PC-9 (cell line): ENCODE results near the gene PANX2. TPM values are rescaled to one million over a fixed set of nuclear protein-coding genes. Genes with fewer than 3 reads are reported as not detected.

Experiments used
- BruUV-seq: library from RNA; stranded (reverse); fragments of 400-500 nt; replicated peaks from 2 replicates; lab custom pipeline; 2021; lab: Mats Ljungman, UMichigan
- CTCF ChIA-PET: fragments of 300-600 bp; sonication (Branson Sonifier 250); formaldehyde crosslinking; loops from one replicate; lab custom pipeline; 2022; ENCODE audit warnings: antibody characterized with exemption; lab: Charles Lee
- POLR2A ChIA-PET: fragments of 300-600 bp; sonication (Branson Sonifier 250); formaldehyde crosslinking; loops from one replicate; lab custom pipeline; 2022; ENCODE audit warnings: antibody characterized with exemption; ENCODE audit not compliant: unreplicated experiment; lab: Charles Lee
- DNase-seq, 2 experiments: peaks; one replicate each; pipeline versions ENCODE4 v3.0.0 to v3.0.0-alpha.2; 2015 to 2022; ENCODE audit warnings: mixed read lengths in 1 of 2
- H2AFZ ChIP-seq: fragments of 200-600 bp; sonication (generic); 2 replicates; pipeline ENCODE4 v1.8.1; 2017; ENCODE audit warnings: antibody characterized with exemption
- H3F3A ChIP-seq: fragments of 200-600 bp; sonication (generic); 2 replicates; pipeline ENCODE4 v1.8.1; 2017; ENCODE audit warnings: antibody characterized with exemption, mild to moderate bottlenecking, low read depth; ENCODE audit not compliant: insufficient read depth
- H3K27ac ChIP-seq: fragments of 200-600 bp; sonication (generic); 2 replicates; pipeline ENCODE4 v1.6.1; 2016; ENCODE audit warnings: mixed run types
- H3K27me3 ChIP-seq: fragments of 200-600 bp; sonication (generic); 2 replicates; pipeline ENCODE4 v1.6.1; 2016; ENCODE audit warnings: low read depth, mixed run types; ENCODE audit not compliant: insufficient read depth
- H3K36me3 ChIP-seq: fragments of 200-600 bp; sonication (generic); 2 replicates; pipeline ENCODE4 v1.6.1; 2016; ENCODE audit warnings: low read depth, mixed run types
- H3K4me1 ChIP-seq: fragments of 200-600 bp; sonication (generic); replicated peaks from 2 replicates; pipeline ENCODE4 v1.6.1; 2016; ENCODE audit warnings: mixed run types; ENCODE audit not compliant: insufficient read depth
- H3K4me2 ChIP-seq: fragments of 200-600 bp; sonication (generic); 2 replicates; pipeline ENCODE4 v1.6.1; 2017; ENCODE audit warnings: mixed run types
- H3K4me3 ChIP-seq: fragments of 200-600 bp; sonication (generic); 2 replicates; pipeline ENCODE4 v1.6.1; 2016; ENCODE audit warnings: mixed run types
- H3K79me2 ChIP-seq: fragments of 200-600 bp; sonication (generic); 2 replicates; pipeline ENCODE4 v1.6.1; 2017; ENCODE audit warnings: low read depth, mixed run types
- H3K9me2 ChIP-seq: fragments of 200-600 bp; sonication (generic); 2 replicates; pipeline ENCODE4 v1.8.1; 2017; ENCODE audit warnings: mild to moderate bottlenecking; ENCODE audit not compliant: insufficient read depth
- H3K9me3 ChIP-seq: fragments of 200-600 bp; sonication (generic); 2 replicates; pipeline ENCODE4 v1.8.1; 2016; ENCODE audit warnings: low read depth; ENCODE audit not compliant: insufficient read depth
- H4K20me1 ChIP-seq: fragments of 200-600 bp; sonication (generic); 2 replicates; pipeline ENCODE4 v1.8.1; 2017; ENCODE audit not compliant: insufficient read depth
- CTCF ChIP-seq: fragments of 200-600 bp; sonication (generic); conservative IDR thresholded peaks from 2 replicates; pipeline ENCODE4 v1.6.1; 2017; ENCODE audit warnings: mixed run types, antibody characterized with exemption, mild to moderate bottlenecking, moderate library complexity
- EZH2 ChIP-seq: fragments of 200-600 bp; sonication (generic); IDR thresholded peaks from 2 replicates; pipeline ENCODE4 v1.8.0; 2017; ENCODE audit warnings: antibody characterized with exemption, low read depth
- intact Hi-C: fragments of 100-400 bp; cut with micrococcal nuclease; formaldehyde crosslinking; loops from one replicate; pipeline ENCODE4 v1.10.0; 2022; ENCODE audit not compliant: unreplicated experiment
- total RNA-seq: library from RNA; stranded (reverse); gene quantifications from 2 replicates; pipeline ENCODE4 v1.2.3, GENCODE V29; 2021

The PANX2 gene
- total RNA-seq, 1 experiment from 2014 or later = 51.7 TPM

GRCh38 chr22:50151571-50152537, 18.7 kb upstream of the PANX2 start:
- Histone ChIP-seq H3K27me3 (peaks cover 4% of the 10 kb centered on the region; the same call in 1 of the 2 replicates), H3K79me2 (no peaks in the 10 kb centered on the region), H3K4me2 (no peak overlapping the region), H3K27ac (no peak overlapping the region), H3F3A (peaks cover 11% of the 10 kb centered on the region), H4K20me1 (no peaks in the 10 kb centered on the region), H3K9me2 (no peaks in the 10 kb centered on the region), H3K4me1 (no peaks in the 10 kb centered on the region), H3K4me3 (no peak overlapping the region), H2AFZ (no peak overlapping the region), H3K36me3 (no peaks in the 10 kb centered on the region), H3K9me3 (no peaks in the 10 kb centered on the region)
- no TSS peak for BruUV-seq
- intact Hi-C loops = no loop called here
- peak in 1 of 2 experiments; percentile 16 for DNase-seq
- TF ChIP-seq CTCF (no peak), EZH2 (no peak)
- POLR2A ChIA-PET = no interaction called here
- CTCF ChIA-PET = no interaction called here

- peak in 1 of 2 experiments; percentile 32 for DNase-seq
- no peak overlapping the region for H2AFZ ChIP-seq
- TF ChIP-seq EZH2 (no peak), CTCF (no peak)
- BruUV-seq = no TSS peak
- H3K27me3 ChIP-seq = peaks cover 11% of the 10 kb centered on the region; the same call in 1 of the 2 replicates
- peaks cover 8% of the 10 kb centered on the region for H3F3A ChIP-seq
- H3K9me2 ChIP-seq = no peaks in the 10 kb centered on the region
- no peaks in the 10 kb centered on the region for H3K36me3 ChIP-seq
- intact Hi-C loops = no loop called here
- H3K4me1 ChIP-seq = no peaks in the 10 kb centered on the region
- no peak overlapping the region for H3K4me2 ChIP-seq
- ChIA-PET CTCF (no interaction called here), POLR2A (no interaction called here)
- H3K4me3 ChIP-seq = no peak overlapping the region
- no peaks in the 10 kb centered on the region for H3K79me2 ChIP-seq
- no peaks in the 10 kb centered on the region for H3K9me3 ChIP-seq
- no peak overlapping the region for H3K27ac ChIP-seq
- H4K20me1 ChIP-seq = no peaks in the 10 kb centered on the region
Measured at GRCh38 chr22:50153056-50153755, 17.3 kb upstream of the PANX2 start.

- no peaks in the 10 kb centered on the region for H3K4me1 ChIP-seq
- ChIA-PET CTCF (no interaction called here), POLR2A (no interaction called here)
- peaks cover 16% of the 10 kb centered on the region; the same call in 1 of the 2 replicates for H3K27me3 ChIP-seq
- H3F3A ChIP-seq = peaks cover 3% of the 10 kb centered on the region
- BruUV-seq = no TSS peak
- no peak overlapping the region for H3K4me2 ChIP-seq
- no peaks in the 10 kb centered on the region for H3K9me3 ChIP-seq
- no peaks in the 10 kb centered on the region for H3K9me2 ChIP-seq
- TF ChIP-seq CTCF = no peak
- TF ChIP-seq EZH2 = no peak
- intact Hi-C loops = no loop called here
- no peaks in the 10 kb centered on the region for H3K36me3 ChIP-seq
- H3K79me2 ChIP-seq = no peaks in the 10 kb centered on the region
- H4K20me1 ChIP-seq = no peaks in the 10 kb centered on the region
- H2AFZ ChIP-seq = no peak overlapping the region
- no peak overlapping the region for H3K4me3 ChIP-seq
- no peak overlapping the region for H3K27ac ChIP-seq
- peak in 1 of 2 experiments; percentile 16 for DNase-seq
Measured at GRCh38 chr22:50153756-50154140, 16.8 kb upstream of the PANX2 start.
